Stomach (tissue), 9 donors: ENCODE data around the gene ARPC5L. TPM values are rescaled to one million over a fixed set of nuclear protein-coding genes. Genes with fewer than 3 reads are reported as not detected.
"Not testable (repeated sequence)": the region's sequence is repeated elsewhere in the genome, so short reads cannot be mapped to it uniquely, and the experiment has no call there.

Source experiments
- DNase-seq, 2 donors: peaks; one replicate each; pipeline versions ENCODE4 v3.0.0 to v3.0.0-alpha.2; 2013 to 2019
- H3K27ac ChIP-seq, 5 donors: fragments of 200-600 bp in 4 of 5; sonication (generic) in 4 of 5; one replicate each; pipeline ENCODE4 v1.5.1; 2013 to 2019; ENCODE audit warnings: mild to moderate bottlenecking in 1 of 5, moderate library complexity in 1 of 5
- H3K27me3 ChIP-seq, 3 donors: fragments of 200-600 bp; sonication (generic); one replicate each; pipeline ENCODE4 v1.5.1; 2017 to 2019; ENCODE audit warnings: mixed run types in 1 of 3
- H3K36me3 ChIP-seq, 4 donors: fragments of 200-600 bp; sonication (generic); 1 replicate in 3 of 4; 2 replicates in 1 of 4; pipeline ENCODE4 v1.5.1; 2016 to 2019
- H3K4me1 ChIP-seq, 4 donors: fragments of 200-600 bp; sonication (generic); one replicate each; pipeline ENCODE4 v1.5.1; 2016 to 2019
- H3K4me3 ChIP-seq, 4 donors: fragments of 200-600 bp; sonication (generic) in 3 of 4; one replicate each; pipeline ENCODE4 v1.5.1; 2016 to 2019; ENCODE audit warnings: mild to moderate bottlenecking in 1 of 4
- H3K9me3 ChIP-seq, 4 donors: fragments of 200-600 bp; sonication (generic); one replicate each; pipeline ENCODE4 v1.5.1; 2016 to 2019
- EP300 ChIP-seq: sonication (generic); formaldehyde crosslinking; IDR thresholded peaks from one replicate; pipeline ENCODE4 v1.6.1; 2017; ENCODE audit warnings: antibody characterized with exemption
- POLR2A ChIP-seq, 4 donors: fragments of 450-650 bp; IDR thresholded peaks; one replicate each; pipeline ENCODE4 v1.6.1; 2016; ENCODE audit warnings: antibody characterized with exemption in 4 of 4, control low read depth in 2 of 4, mild to moderate bottlenecking in 1 of 4, moderate library complexity in 1 of 4
- POLR2AphosphoS5 ChIP-seq, 3 donors: sonication (generic); formaldehyde crosslinking; IDR thresholded peaks; one replicate each; pipeline ENCODE4 v1.6.1; 2016; ENCODE audit warnings: antibody characterized with exemption in 3 of 3
- WGBS, 5 donors: extraction: QIAGEN DNeasy Blood & Tissue Kit in 3 of 5; methylation state at CpG; one replicate each; pipeline versions ENCODE4 v1.1.5 to v1.1.7; 2013 to 2018; 5-methylcytosine and 5-hydroxymethylcytosine counted together
- intact Hi-C: fragments of 100-400 bp; cut with DNase I; formaldehyde crosslinking; loops from one replicate; pipeline ENCODE4 v1.15.1; 2023; ENCODE audit warnings: low total_unique reads
- polyA plus RNA-seq, 3 donors: library from polyadenylated mRNA; stranded (reverse); fragments of 200-250 nt; gene quantifications; one replicate each; pipeline ENCODE4 v1.2.3, GENCODE V29; 2013
- small RNA-seq, 4 donors: library from RNA; depleted of rRNA; stranded (forward); fragments of <200 nt; gene quantifications; one replicate each; pipeline ENCODE3, GENCODE V24; 2016
- total RNA-seq, 5 donors: library from RNA; depleted of rRNA; stranded (reverse); fragments of >200 nt; gene quantifications; one replicate each; pipeline versions ENCODE4 v1.1.0 to v1.2.3, GENCODE V29; 2014 to 2016
- TF ChIP-seq, protein P1 (sequence below), 7 experiments: fragments of 450-650 bp in 4 of 7; fragments of 200-600 bp in 3 of 7; sonication (generic) in 3 of 7; IDR thresholded peaks; one replicate each; pipeline ENCODE4 v1.5.1; 2016 to 2019; ENCODE audit warnings: antibody characterized with exemption in 7 of 7, control low read depth in 2 of 7, mild to moderate bottlenecking in 1 of 7
- donor health status: healthy with polysubstance abuse.
- donor health status: Bipolar disorder and iron deficiency.
- donor health status: healthy.

ARPC5L gene
- total and polyA plus RNA-seq, 8 donors: 20.4 to 71.0 (median 43.6) TPM; not detected in 1

DNA sequence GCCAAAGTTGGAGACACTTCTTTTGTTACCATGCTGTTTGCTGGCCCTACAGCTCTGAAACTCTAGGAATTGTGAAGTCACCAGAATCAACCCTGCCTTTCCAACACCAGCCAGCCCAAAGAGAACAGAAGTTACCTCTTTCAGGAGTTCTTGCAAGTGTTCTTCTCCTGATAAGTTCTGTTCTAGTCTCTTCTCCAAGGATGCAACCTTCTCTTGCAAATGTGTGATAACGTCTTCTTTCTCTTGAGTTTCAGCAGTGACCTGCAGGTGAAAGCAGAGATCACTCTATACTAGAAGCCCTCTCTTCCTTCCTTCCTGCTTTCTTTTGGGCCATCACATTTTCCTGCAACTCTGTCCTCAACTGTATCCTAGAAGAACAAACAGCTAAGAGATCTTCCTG, 49.8 kb downstream of the ARPC5L start:
- TF ChIP-seq POLR2AphosphoS5 (IDR thresholded peaks at IDR 0.05) (no peak), POLR2A (IDR thresholded peaks at IDR 0.05) (no peak), EP300 (no peak)
- TF ChIP-seq, protein P1, sequence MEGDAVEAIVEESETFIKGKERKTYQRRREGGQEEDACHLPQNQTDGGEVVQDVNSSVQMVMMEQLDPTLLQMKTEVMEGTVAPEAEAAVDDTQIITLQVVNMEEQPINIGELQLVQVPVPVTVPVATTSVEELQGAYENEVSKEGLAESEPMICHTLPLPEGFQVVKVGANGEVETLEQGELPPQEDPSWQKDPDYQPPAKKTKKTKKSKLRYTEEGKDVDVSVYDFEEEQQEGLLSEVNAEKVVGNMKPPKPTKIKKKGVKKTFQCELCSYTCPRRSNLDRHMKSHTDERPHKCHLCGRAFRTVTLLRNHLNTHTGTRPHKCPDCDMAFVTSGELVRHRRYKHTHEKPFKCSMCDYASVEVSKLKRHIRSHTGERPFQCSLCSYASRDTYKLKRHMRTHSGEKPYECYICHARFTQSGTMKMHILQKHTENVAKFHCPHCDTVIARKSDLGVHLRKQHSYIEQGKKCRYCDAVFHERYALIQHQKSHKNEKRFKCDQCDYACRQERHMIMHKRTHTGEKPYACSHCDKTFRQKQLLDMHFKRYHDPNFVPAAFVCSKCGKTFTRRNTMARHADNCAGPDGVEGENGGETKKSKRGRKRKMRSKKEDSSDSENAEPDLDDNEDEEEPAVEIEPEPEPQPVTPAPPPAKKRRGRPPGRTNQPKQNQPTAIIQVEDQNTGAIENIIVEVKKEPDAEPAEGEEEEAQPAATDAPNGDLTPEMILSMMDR (IDR thresholded peaks at IDR 0.05): no peak
- Histone ChIP-seq H3K27me3 (no peaks in the 10 kb centered on the region), H3K27ac (no peak overlapping the region), H3K4me1 (peaks cover 0 to 10% (median 3%) of the 10 kb centered on the region in 4 donors), H3K4me3 (no peak overlapping the region), H3K9me3 (no peaks in the 10 kb centered on the region), H3K36me3 (peaks cover 24 to 93% (median 84%) of the 10 kb centered on the region in 4 donors)
- DNase-seq: no peak
- 89 to 97% (median 95%) methylated on average over 1 of the region's 1 CpG for WGBS, 5 donors
- intact Hi-C loops: no loop called here

GRCh38 chr9:124913378-124913777, 51.4 kb downstream of the ARPC5L start:
- no peaks in the 10 kb centered on the region for H3K27me3 ChIP-seq
- intact Hi-C loops: no loop called here
- no peak for DNase-seq
- no peaks in the 10 kb centered on the region for H3K9me3 ChIP-seq
- H3K27ac ChIP-seq: no peak overlapping the region
- H3K4me1 ChIP-seq: no peaks in the 10 kb centered on the region
- TF ChIP-seq POLR2AphosphoS5 (IDR thresholded peaks at IDR 0.05): no peak
- TF ChIP-seq, protein P1 (IDR thresholded peaks at IDR 0.05): no peak
- H3K36me3 ChIP-seq: peaks cover 24 to 88% (median 85%) of the 10 kb centered on the region in 4 donors
- H3K4me3 ChIP-seq: no peak overlapping the region
- WGBS, 5 donors: 92 to 99% (median 93%) methylated on average over 2 of the region's 2 CpGs

GRCh38 chr9:124914753-124915405, 52.9 kb downstream of the ARPC5L start:
- intact Hi-C loops: no loop called here
- no peak overlapping the region for H3K4me3 ChIP-seq
- H3K4me1 ChIP-seq: no peaks in the 10 kb centered on the region
- H3K9me3 ChIP-seq: no peaks in the 10 kb centered on the region
- WGBS, 5 donors: 75 to 98% (median 97%) methylated on average over 5 of the region's 5 CpGs
- TF ChIP-seq POLR2A (IDR thresholded peaks at IDR 0.05) (no peak), EP300 (no peak), POLR2AphosphoS5 (IDR thresholded peaks at IDR 0.05) (no peak)
- TF ChIP-seq, protein P1 (IDR thresholded peaks at IDR 0.05): no peak
- H3K27me3 ChIP-seq: no peaks in the 10 kb centered on the region
- no peak for DNase-seq
- peaks cover 30 to 88% (median 86%) of the 10 kb centered on the region in 4 donors for H3K36me3 ChIP-seq
- no peak overlapping the region for H3K27ac ChIP-seq

- H3K9me3 ChIP-seq, intact Hi-C loops, H3K27ac ChIP-seq, H3K27me3 ChIP-seq, H3K4me3 ChIP-seq, H3K4me1 ChIP-seq: not testable (repeated sequence)
- 72 to 83% (median 77%) methylated on average over 6 of the region's 6 CpGs for WGBS, 5 donors
- peak in 1 of 2 donors; percentile 16 for DNase-seq
- peaks cover 18 to 87% (median 85%) of the 10 kb centered on the region in 4 donors for H3K36me3 ChIP-seq
These were observed 58.5 kb downstream of the ARPC5L start for GRCh38 chr9:124920394-124920793.

Small RNA genes lying within 50 kb of the gene (small RNA-seq; reads per million reads assigned to genes)
- gene RNU4-82P: 0 to 0.30 (median 0) reads per million in 4 donors

Other genes with a start within 250 kb of the ARPC5L start
- gene NR6A1, start 90.8 kb upstream of the ARPC5L start, total RNA-seq: 1 to 10 TPM in 4 of 5 donors, not detected in 1; 1.5 to 3.2 (median 2.9) TPM
- under 1 TPM; 0.15 to 0.60 (median 0.44) TPM for gene NR6A1, start 90.8 kb upstream of the ARPC5L start, polyA plus RNA-seq
- 10 to 100 TPM in 1 of 5 donors, 1 to 10 TPM in 4; 1.7 to 91.2 (median 4.1) TPM for gene OLFML2A, start 85.0 kb upstream of the ARPC5L start, total RNA-seq
- 1 to 10 TPM in 1 of 3 donors, under 1 TPM in 2; 0.56 to 3.9 (median 0.61) TPM for gene OLFML2A, start 85.0 kb upstream of the ARPC5L start, polyA plus RNA-seq
- gene WDR38, start 8.7 kb upstream of the ARPC5L start, total RNA-seq: not detected
- gene WDR38, start 8.7 kb upstream of the ARPC5L start, polyA plus RNA-seq: not detected
- 1,000 to 10,000 TPM in 4 of 5 donors, 100 to 1,000 TPM in 1; 941 to 2,249 (median 1,140) TPM for gene RPL35, start 173 bp upstream of the ARPC5L start, total RNA-seq
- 1,000 to 10,000 TPM; 5,221 to 6,131 (median 5,285) TPM for gene RPL35, start 173 bp upstream of the ARPC5L start, polyA plus RNA-seq
- gene GOLGA1, start 79.0 kb downstream of the ARPC5L start, total RNA-seq: 10 to 100 TPM; 16.2 to 88.4 (median 20.4) TPM
- gene GOLGA1, start 79.0 kb downstream of the ARPC5L start, polyA plus RNA-seq: 1 to 10 TPM; 4.1 to 6.4 (median 5.0) TPM